ENCODE data around the gene RNASEH1.

The RNASEH1 gene

DNA sequence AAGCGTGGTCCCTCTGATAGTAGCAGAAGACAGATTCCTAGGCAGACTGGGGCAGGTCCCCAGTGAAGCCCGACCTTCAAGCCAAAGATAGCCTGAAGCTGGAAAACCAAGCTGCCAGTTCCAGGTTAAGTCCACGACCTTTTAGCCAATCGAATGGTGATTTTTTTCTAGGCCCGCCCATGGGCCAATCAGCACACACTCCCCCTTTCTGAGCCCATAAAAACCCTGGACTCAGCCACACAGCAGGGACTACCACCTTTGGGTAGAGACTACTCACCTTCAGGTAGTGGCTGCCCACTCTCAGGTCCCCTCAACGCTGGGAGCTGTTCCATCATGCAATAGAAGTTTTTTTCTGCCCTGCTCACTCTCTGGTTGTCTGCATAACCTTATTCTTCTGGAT is 24.3 kb downstream of the RNASEH1 start:
- Histone ChIP-seq H3K36me3 (ENCODE audit: control insufficient read depth, insufficient read depth, low read length) (no peaks in the 10 kb centered on the region), H3K27me3 (replicated peaks; ENCODE audit: control insufficient read depth, insufficient read depth, low read length) (no peaks in the 10 kb centered on the region), H3K4me3 (replicated peaks; ENCODE audit: low read depth, low read length) (no peak overlapping the region)
- TF ChIP-seq, protein P1, sequence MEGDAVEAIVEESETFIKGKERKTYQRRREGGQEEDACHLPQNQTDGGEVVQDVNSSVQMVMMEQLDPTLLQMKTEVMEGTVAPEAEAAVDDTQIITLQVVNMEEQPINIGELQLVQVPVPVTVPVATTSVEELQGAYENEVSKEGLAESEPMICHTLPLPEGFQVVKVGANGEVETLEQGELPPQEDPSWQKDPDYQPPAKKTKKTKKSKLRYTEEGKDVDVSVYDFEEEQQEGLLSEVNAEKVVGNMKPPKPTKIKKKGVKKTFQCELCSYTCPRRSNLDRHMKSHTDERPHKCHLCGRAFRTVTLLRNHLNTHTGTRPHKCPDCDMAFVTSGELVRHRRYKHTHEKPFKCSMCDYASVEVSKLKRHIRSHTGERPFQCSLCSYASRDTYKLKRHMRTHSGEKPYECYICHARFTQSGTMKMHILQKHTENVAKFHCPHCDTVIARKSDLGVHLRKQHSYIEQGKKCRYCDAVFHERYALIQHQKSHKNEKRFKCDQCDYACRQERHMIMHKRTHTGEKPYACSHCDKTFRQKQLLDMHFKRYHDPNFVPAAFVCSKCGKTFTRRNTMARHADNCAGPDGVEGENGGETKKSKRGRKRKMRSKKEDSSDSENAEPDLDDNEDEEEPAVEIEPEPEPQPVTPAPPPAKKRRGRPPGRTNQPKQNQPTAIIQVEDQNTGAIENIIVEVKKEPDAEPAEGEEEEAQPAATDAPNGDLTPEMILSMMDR (IDR thresholded peaks at IDR 0.05; ENCODE audit: insufficient read depth, low read length, poor library complexity, severe bottlenecking), result no peak
- DNase-seq (ENCODE audit: extremely low read depth, insufficient read length), result no peak

DNA sequence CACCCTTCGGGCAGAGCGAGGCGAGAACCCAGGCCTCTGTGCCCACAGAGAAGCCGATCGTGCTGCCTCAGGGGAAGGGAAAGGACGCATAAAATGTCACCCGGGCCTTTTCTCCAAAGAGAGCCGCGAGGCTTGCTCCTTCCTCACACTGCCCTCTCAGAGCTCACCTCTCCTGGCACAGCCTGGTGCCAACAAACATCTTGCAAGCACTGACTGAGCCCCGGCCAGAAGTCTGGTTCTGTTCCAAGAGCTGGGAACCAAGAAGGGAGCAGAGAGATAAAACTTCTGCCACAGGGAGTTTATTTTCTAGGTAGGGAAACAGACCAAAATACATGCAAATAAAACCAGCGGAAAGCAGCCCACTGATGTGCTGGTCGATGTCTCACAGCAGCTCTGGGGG is 25.2 kb downstream of the RNASEH1 start:
- no peaks in the 10 kb centered on the region for H3K27me3 ChIP-seq (replicated peaks; ENCODE audit: control insufficient read depth, insufficient read depth, low read length)
- no peak overlapping the region for H3K4me3 ChIP-seq (replicated peaks; ENCODE audit: low read depth, low read length)
- H3K36me3 ChIP-seq (ENCODE audit: control insufficient read depth, insufficient read depth, low read length), result no peaks in the 10 kb centered on the region
- DNase-seq (ENCODE audit: extremely low read depth, insufficient read length), result no peak
- TF ChIP-seq, protein P1 (IDR thresholded peaks at IDR 0.05; ENCODE audit: insufficient read depth, low read length, poor library complexity, severe bottlenecking), result no peak

DNA sequence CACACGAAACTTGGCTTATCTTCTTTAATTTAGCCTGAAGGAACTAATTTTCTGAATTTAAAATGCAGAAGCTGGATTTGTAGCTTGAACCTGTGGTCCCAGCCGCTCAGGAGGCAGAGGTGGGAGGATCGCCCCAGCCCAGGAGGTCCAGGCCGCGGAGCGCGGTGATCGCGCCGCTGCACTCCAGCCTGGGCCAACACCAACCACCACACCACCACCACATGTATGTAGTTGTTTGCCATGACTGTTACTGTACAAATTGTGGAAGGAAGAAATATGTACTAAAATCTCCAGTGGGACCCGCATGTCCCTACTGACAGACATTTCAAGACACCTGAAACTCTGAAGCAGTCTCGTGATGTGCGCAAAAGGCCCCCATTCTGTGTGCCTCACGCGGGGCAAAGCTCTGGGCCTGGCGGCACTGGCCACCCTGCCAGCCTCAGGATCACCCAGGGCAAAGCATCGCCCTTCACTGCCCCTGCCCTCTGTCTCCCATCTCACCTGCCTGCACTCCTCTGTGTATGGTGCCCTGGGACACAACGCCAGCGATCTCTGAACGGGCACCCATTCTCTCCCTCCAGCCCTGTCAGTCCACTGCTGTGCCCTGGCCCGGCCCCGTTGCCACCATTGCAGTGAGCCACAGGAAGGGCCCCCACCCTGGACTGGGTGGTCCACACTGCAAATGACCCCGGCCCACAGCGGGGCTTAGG is 28.7 kb downstream of the RNASEH1 start:
- Histone ChIP-seq H3K36me3 (ENCODE audit: control insufficient read depth, insufficient read depth, low read length) (no peaks in the 10 kb centered on the region), H3K27me3 (replicated peaks; ENCODE audit: control insufficient read depth, insufficient read depth, low read length) (no peaks in the 10 kb centered on the region), H3K4me3 (replicated peaks; ENCODE audit: low read depth, low read length) (no peak overlapping the region)
- TF ChIP-seq, protein P1 (IDR thresholded peaks at IDR 0.05; ENCODE audit: insufficient read depth, low read length, poor library complexity, severe bottlenecking), result no peak
- DNase-seq (ENCODE audit: extremely low read depth, insufficient read length), result no peak

DNA sequence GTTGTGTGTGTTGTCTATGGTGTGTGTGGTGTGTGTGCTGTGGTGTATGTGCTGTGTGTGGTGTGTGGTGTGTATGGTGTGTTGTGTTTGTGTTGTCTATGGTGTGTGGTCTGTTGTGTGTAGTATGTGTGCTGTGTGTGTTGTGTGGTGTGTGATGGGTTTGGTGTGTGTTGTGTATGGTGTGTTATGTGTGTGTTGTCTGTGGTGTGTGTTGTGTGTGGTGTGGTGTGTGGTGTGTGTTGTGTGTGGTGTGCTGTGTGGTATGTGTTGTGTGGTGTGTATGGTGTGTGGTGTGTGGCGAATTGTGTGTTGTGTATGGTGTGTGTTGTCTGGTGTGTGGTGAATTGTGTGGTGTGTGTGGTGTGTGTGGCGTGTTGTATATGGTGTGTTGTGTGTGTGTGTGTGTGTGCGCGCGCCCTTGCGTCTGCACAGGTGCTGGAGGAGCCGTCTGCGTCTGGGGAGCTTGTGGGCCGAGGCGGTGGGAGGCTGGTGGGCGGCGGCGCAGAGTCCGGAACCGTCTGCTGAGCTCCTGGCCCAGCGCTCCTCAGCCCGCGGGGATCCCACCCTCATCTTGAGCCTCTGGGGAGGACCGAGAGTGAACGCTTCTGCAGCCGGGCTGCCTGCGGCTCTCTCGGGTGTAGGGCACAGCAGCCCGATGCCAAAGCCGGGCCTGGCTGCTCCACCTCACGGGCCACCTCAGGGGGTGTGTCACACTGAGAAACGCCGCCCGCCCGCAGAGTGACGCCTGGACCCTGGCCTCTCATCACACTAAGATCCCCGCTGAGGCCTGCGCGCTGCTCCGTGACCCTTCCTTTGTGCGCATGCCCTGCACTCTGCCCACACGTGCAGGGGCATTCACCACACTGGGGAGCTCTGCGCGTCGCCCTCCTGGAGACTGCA is 30.0 kb downstream of the RNASEH1 start:
- DNase-seq (ENCODE audit: extremely low read depth, insufficient read length), result no peak
- TF ChIP-seq, protein P1 (IDR thresholded peaks at IDR 0.05; ENCODE audit: insufficient read depth, low read length, poor library complexity, severe bottlenecking), result no peak
- no peaks in the 10 kb centered on the region for H3K27me3 ChIP-seq (replicated peaks; ENCODE audit: control insufficient read depth, insufficient read depth, low read length)
- H3K4me3 ChIP-seq (replicated peaks; ENCODE audit: low read depth, low read length), result no peak overlapping the region
- H3K36me3 ChIP-seq (ENCODE audit: control insufficient read depth, insufficient read depth, low read length), result no peaks in the 10 kb centered on the region

DNA sequence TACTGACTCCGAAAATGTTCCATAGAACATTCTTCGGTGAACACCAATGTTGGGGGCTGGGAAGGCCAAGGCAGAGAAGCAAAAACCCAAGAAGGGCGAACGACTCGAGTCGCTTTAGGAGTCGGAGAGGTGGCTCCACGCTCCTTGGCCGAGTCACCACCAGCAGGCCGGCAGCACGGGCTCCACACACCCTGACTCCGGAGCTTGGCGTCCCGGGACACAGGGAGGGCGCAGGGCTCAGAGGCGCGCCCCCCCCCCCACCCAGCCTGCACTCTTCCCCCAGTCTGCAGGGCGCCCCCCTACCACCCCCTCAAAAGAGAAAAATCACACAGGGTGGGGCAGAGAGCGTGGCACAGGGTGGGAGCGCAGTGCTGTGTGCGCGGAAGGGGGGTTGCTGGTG is 31.3 kb downstream of the RNASEH1 start:
- H3K27me3 ChIP-seq (replicated peaks; ENCODE audit: control insufficient read depth, insufficient read depth, low read length), result no peaks in the 10 kb centered on the region
- no peak overlapping the region for H3K4me3 ChIP-seq (replicated peaks; ENCODE audit: low read depth, low read length)
- no peak for DNase-seq (ENCODE audit: extremely low read depth, insufficient read length)
- H3K36me3 ChIP-seq (ENCODE audit: control insufficient read depth, insufficient read depth, low read length), result no peaks in the 10 kb centered on the region
- TF ChIP-seq, protein P1 (IDR thresholded peaks at IDR 0.05; ENCODE audit: insufficient read depth, low read length, poor library complexity, severe bottlenecking), result no peak

Data from GM06990 (cell line).